GM12872 (cell line): ENCODE data around the gene CACNA1H.

Experiments used
- TF ChIP-seq, protein P1 (sequence below): IDR thresholded peaks from 3 replicates; pipeline ENCODE4 v1.5.1; 2011; ENCODE audit warnings: low read depth, mild to moderate bottlenecking, low read length, moderate library complexity; ENCODE audit not compliant: insufficient read depth

Gene CACNA1H

DNA sequence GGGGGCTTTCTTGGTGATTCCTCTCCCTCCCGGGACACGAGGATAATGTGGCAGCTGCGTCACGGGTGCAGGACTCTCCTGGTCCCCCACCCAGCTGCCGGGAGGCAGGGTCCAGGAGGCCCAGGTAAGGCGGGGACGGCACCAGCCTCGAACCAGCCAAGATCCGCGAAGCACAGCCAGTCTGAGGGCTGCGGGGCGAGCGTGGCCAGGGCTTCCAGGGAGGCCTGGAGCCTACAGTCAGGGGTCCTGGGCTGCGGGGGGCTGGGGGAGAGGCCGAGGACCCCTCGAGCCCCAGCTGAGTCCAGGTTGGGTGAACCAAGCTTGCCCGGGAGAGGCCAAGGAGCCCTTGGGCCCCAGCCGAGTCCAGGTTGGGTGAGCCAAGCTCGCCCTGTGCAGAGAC, 112.9 kb downstream of the CACNA1H start:
- TF ChIP-seq, protein P1, sequence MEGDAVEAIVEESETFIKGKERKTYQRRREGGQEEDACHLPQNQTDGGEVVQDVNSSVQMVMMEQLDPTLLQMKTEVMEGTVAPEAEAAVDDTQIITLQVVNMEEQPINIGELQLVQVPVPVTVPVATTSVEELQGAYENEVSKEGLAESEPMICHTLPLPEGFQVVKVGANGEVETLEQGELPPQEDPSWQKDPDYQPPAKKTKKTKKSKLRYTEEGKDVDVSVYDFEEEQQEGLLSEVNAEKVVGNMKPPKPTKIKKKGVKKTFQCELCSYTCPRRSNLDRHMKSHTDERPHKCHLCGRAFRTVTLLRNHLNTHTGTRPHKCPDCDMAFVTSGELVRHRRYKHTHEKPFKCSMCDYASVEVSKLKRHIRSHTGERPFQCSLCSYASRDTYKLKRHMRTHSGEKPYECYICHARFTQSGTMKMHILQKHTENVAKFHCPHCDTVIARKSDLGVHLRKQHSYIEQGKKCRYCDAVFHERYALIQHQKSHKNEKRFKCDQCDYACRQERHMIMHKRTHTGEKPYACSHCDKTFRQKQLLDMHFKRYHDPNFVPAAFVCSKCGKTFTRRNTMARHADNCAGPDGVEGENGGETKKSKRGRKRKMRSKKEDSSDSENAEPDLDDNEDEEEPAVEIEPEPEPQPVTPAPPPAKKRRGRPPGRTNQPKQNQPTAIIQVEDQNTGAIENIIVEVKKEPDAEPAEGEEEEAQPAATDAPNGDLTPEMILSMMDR = no peak

DNA sequence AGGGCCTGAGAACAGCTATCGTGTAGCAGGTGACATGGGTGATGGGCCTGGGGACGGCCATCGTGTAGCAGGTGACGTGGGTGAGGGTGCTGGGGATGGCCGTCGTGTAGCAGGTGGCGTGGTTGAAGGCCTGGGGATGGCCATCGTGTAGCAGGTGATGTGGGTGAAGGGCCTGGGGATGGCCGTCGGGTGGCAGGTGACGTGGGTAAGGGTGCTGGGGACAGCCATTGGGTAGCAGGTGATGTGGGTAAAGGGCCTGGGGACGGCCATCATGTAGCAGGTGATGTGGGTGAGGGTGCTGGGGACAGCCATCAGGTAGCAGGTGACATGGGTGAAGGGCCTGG, 118.4 kb downstream of the CACNA1H start:
- TF ChIP-seq, protein P1 = no peak
